ENCODE measurements around the gene TRPV6.

TRPV6 gene

GRCh38 chr7:142874837-142875236 lies 10.7 kb downstream of the TRPV6 start:
- ATAC-seq, result no peak
- TF ChIP-seq CSRNP3 (CRISPR knock-in tag; IDR thresholded peaks at IDR 0.05), result no peak
- no peak for TF ChIP-seq ZC3H10 (CRISPR knock-in tag; IDR thresholded peaks at IDR 0.05)
- no peak for TF ChIP-seq ARNTL (CRISPR knock-in tag; IDR thresholded peaks at IDR 0.05; ENCODE audit: borderline replicate concordance, low read depth)
- no peak for TF ChIP-seq TCF4 (CRISPR knock-in tag; IDR thresholded peaks at IDR 0.05; ENCODE audit: borderline replicate concordance)
- no peak for TF ChIP-seq ZNF8 (CRISPR knock-in tag; IDR thresholded peaks at IDR 0.05)
- TF ChIP-seq CREB5 (CRISPR knock-in tag; IDR thresholded peaks at IDR 0.05; ENCODE audit: low read depth), result no peak
- TF ChIP-seq TOX (CRISPR knock-in tag; IDR thresholded peaks at IDR 0.05; ENCODE audit: borderline replicate concordance), result no peak
- TF ChIP-seq, protein P1, sequence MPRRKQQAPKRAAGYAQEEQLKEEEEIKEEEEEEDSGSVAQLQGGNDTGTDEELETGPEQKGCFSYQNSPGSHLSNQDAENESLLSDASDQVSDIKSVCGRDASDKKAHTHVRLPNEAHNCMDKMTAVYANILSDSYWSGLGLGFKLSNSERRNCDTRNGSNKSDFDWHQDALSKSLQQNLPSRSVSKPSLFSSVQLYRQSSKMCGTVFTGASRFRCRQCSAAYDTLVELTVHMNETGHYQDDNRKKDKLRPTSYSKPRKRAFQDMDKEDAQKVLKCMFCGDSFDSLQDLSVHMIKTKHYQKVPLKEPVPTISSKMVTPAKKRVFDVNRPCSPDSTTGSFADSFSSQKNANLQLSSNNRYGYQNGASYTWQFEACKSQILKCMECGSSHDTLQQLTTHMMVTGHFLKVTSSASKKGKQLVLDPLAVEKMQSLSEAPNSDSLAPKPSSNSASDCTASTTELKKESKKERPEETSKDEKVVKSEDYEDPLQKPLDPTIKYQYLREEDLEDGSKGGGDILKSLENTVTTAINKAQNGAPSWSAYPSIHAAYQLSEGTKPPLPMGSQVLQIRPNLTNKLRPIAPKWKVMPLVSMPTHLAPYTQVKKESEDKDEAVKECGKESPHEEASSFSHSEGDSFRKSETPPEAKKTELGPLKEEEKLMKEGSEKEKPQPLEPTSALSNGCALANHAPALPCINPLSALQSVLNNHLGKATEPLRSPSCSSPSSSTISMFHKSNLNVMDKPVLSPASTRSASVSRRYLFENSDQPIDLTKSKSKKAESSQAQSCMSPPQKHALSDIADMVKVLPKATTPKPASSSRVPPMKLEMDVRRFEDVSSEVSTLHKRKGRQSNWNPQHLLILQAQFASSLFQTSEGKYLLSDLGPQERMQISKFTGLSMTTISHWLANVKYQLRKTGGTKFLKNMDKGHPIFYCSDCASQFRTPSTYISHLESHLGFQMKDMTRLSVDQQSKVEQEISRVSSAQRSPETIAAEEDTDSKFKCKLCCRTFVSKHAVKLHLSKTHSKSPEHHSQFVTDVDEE (CRISPR knock-in tag; IDR thresholded peaks at IDR 0.05), result no peak
- TF ChIP-seq, protein P2, sequence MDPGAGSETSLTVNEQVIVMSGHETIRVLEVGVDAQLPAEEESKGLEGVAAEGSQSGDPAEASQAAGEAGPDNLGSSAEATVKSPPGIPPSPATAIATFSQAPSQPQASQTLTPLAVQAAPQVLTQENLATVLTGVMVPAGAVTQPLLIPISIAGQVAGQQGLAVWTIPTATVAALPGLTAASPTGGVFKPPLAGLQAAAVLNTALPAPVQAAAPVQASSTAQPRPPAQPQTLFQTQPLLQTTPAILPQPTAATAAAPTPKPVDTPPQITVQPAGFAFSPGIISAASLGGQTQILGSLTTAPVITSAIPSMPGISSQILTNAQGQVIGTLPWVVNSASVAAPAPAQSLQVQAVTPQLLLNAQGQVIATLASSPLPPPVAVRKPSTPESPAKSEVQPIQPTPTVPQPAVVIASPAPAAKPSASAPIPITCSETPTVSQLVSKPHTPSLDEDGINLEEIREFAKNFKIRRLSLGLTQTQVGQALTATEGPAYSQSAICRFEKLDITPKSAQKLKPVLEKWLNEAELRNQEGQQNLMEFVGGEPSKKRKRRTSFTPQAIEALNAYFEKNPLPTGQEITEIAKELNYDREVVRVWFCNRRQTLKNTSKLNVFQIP (CRISPR knock-in tag; IDR thresholded peaks at IDR 0.05; ENCODE audit: borderline replicate concordance, low read depth), result no peak
- no peak for TF ChIP-seq OSR1 (CRISPR knock-in tag; IDR thresholded peaks at IDR 0.05)

- no peak for TF ChIP-seq CSRNP3 (CRISPR knock-in tag; IDR thresholded peaks at IDR 0.05)
- no peak for TF ChIP-seq BACH2 (CRISPR knock-in tag; IDR thresholded peaks at IDR 0.05; ENCODE audit: borderline replicate concordance)
- no peak for TF ChIP-seq GLIS3 (CRISPR knock-in tag; IDR thresholded peaks at IDR 0.05)
- no peak for TF ChIP-seq ESRRG (CRISPR knock-in tag; IDR thresholded peaks at IDR 0.05)
- no peak for TF ChIP-seq RARB (CRISPR knock-in tag; IDR thresholded peaks at IDR 0.05)
- TF ChIP-seq ZNF70 (CRISPR knock-in tag; IDR thresholded peaks at IDR 0.05), result no peak
- no peak for TF ChIP-seq TOX (CRISPR knock-in tag; IDR thresholded peaks at IDR 0.05; ENCODE audit: borderline replicate concordance)
- ATAC-seq, result no peak
Observed at GRCh38 chr7:142874409-142874808, 11.1 kb downstream of the TRPV6 start.

DNA sequence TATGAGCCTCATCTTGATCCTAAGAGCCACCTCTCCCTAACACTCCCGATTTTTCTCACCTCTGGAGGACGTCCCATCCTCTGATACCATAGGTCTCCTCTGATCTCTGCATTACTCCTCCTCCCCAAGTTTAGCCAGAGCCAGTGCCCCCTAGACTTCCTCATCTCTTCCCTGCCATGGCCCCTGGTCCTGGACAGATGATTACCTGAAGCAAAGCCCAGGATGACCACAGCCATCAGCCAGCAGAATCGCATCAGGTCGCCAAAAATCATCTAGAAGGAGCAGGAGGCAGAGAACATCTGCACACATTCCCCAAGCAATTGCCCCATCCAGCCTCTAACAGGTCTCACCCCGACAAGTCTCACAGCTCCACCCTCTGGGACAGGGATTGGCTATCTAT lies 11.7 kb downstream of the TRPV6 start:
- ATAC-seq, result no peak
- TF ChIP-seq, protein P2 (CRISPR knock-in tag; IDR thresholded peaks at IDR 0.05; ENCODE audit: borderline replicate concordance, low read depth), result no peak
- TF ChIP-seq PATZ1 (CRISPR knock-in tag; IDR thresholded peaks at IDR 0.05; ENCODE audit: borderline replicate concordance) (no peak), ZNF8 (CRISPR knock-in tag; IDR thresholded peaks at IDR 0.05) (no peak), ISL1 (CRISPR knock-in tag; IDR thresholded peaks at IDR 0.05) (no peak)

All from SK-N-SH treated with all-trans-retinoic acid at 6 μM for 48 hours (cell line).